Suprapubic skin (tissue), 4 donors: ENCODE results near the gene PPP6R2.

ENCODE experiments used
- CTCF ChIP-seq, 2 donors: fragments of 200-600 bp in 1 of 2; fragments of 450-650 bp in 1 of 2; sonication (generic) in 1 of 2; IDR thresholded peaks; one replicate each; pipeline ENCODE4 v1.5.1; 2016 to 2019; ENCODE audit warnings: antibody characterized with exemption in 2 of 2, mild to moderate bottlenecking in 1 of 2, moderate library complexity in 1 of 2
- EP300 ChIP-seq: sonication (generic); formaldehyde crosslinking; IDR thresholded peaks from one replicate; pipeline ENCODE4 v1.6.1; 2017; ENCODE audit warnings: antibody characterized with exemption
- POLR2A ChIP-seq, 2 donors: fragments of 450-650 bp; IDR thresholded peaks; one replicate each; pipeline ENCODE4 v1.6.1; 2017; ENCODE audit warnings: antibody characterized with exemption in 2 of 2, mild to moderate bottlenecking in 2 of 2, moderate library complexity in 2 of 2
- POLR2AphosphoS5 ChIP-seq, 3 donors: sonication (generic); formaldehyde crosslinking; IDR thresholded peaks; one replicate each; pipeline ENCODE4 v1.6.1; 2017; ENCODE audit warnings: antibody characterized with exemption in 3 of 3

- no peak for TF ChIP-seq CTCF (IDR thresholded peaks at IDR 0.05)
- TF ChIP-seq POLR2A (IDR thresholded peaks at IDR 0.05) = no peak
- no peak for TF ChIP-seq POLR2AphosphoS5 (IDR thresholded peaks at IDR 0.05)
- TF ChIP-seq EP300 = no peak
These were observed 103.0 kb downstream of the PPP6R2 start for GRCh38 chr22:50445880-50446707.
